SK-N-SH (cell line): ENCODE results near the gene TFEB.

Experiments
- ELF1 ChIP-seq: IDR thresholded peaks from 2 replicates; pipeline ENCODE4 v1.4.0; 2012
- EP300 ChIP-seq, 2 experiments: IDR thresholded peaks; 2 replicates each; pipeline versions ENCODE4 v1.4.0 to v1.6.1; 2012; ENCODE audit warnings: borderline replicate concordance in 1 of 2, low read depth in 1 of 2, low read length in 1 of 2
- EZH2phosphoT487 ChIP-seq: fragments of 200-600 bp; sonication (generic); IDR thresholded peaks from 2 replicates; pipeline ENCODE4 v1.6.1; 2017; ENCODE audit warnings: low read depth, mixed run types, mild to moderate bottlenecking, antibody characterized with exemption, moderate library complexity, borderline replicate concordance
- FOXJ3 ChIP-seq: sonication (generic); formaldehyde crosslinking; IDR thresholded peaks from 2 replicates; pipeline ENCODE4 v1.5.1; 2020; ENCODE audit warnings: mild to moderate bottlenecking, missing genetic modification reagents
- JUND ChIP-seq: IDR thresholded peaks from 2 replicates; pipeline ENCODE4 v1.4.0; 2012
- MEF2A ChIP-seq: IDR thresholded peaks from 2 replicates; pipeline ENCODE4 v1.4.0; 2012; ENCODE audit warnings: low read depth, borderline replicate concordance
- MXI1 ChIP-seq: IDR thresholded peaks from 2 replicates; pipeline ENCODE4 v1.6.1; 2012; ENCODE audit warnings: mild to moderate bottlenecking, low read depth, low read length, improper control_type of control experiment
- POLR2AphosphoS5 ChIP-seq: IDR thresholded peaks from 2 replicates; pipeline ENCODE4 v1.6.1; 2012; ENCODE audit warnings: low read depth, low read length
- RAD21 ChIP-seq: IDR thresholded peaks from 2 replicates; pipeline ENCODE4 v1.6.1; 2012; ENCODE audit warnings: mild to moderate bottlenecking, low read length
- RFX5 ChIP-seq: IDR thresholded peaks from 2 replicates; pipeline ENCODE4 v1.6.1; 2012; ENCODE audit warnings: mild to moderate bottlenecking, improper control_type of control experiment, low read length
- TF ChIP-seq, protein P1 (sequence below): fragments of 200-600 bp; sonication (generic); IDR thresholded peaks from 2 replicates; pipeline ENCODE4 v1.6.1; 2017; ENCODE audit warnings: antibody characterized with exemption, mild to moderate bottlenecking, moderate library complexity
- TF ChIP-seq, protein P2 (sequence below): IDR thresholded peaks from 2 replicates; pipeline ENCODE4 v1.6.1; 2012; ENCODE audit warnings: mild to moderate bottlenecking, low read depth, low read length, moderate library complexity
- TF ChIP-seq, protein P3 (sequence below): IDR thresholded peaks from 2 replicates; pipeline ENCODE4; 2012

DNA sequence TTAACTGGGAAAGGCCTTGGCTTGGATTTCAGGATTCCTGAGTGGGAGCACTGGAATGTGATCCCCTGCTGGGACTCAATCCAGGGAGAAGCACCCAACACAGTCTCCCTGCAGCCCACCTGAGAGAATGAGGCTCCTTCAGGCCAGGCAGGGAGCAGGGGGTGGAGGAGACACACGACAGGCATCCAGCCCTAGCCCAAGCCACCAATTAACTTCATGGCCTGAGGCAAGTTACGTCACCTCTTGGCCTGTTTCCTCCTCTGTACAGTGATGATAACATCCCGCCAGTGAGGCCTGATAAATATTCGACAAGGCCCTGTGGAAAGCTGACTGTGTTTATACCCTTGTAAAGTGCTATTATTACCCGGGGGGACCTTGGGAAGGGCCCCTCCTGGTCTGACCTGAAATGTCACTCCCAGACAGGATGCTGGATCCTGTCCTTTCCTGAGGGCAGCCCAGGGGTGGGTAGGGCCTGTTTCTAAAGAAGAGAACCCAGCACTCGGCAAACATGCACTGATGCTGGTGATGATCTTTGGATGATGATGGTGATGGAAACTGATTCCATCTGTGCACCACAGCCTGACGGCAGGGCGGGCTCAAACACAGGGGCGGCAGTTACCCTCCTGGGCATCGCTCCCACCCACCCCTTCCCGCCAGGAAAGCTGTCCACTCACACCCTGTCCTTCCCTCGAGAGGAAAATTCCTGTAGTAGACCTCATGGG, 31.9 kb upstream of the TFEB start:
- peak; percentile 80 for TF ChIP-seq FOXJ3
- TF ChIP-seq, protein P1, sequence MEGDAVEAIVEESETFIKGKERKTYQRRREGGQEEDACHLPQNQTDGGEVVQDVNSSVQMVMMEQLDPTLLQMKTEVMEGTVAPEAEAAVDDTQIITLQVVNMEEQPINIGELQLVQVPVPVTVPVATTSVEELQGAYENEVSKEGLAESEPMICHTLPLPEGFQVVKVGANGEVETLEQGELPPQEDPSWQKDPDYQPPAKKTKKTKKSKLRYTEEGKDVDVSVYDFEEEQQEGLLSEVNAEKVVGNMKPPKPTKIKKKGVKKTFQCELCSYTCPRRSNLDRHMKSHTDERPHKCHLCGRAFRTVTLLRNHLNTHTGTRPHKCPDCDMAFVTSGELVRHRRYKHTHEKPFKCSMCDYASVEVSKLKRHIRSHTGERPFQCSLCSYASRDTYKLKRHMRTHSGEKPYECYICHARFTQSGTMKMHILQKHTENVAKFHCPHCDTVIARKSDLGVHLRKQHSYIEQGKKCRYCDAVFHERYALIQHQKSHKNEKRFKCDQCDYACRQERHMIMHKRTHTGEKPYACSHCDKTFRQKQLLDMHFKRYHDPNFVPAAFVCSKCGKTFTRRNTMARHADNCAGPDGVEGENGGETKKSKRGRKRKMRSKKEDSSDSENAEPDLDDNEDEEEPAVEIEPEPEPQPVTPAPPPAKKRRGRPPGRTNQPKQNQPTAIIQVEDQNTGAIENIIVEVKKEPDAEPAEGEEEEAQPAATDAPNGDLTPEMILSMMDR, result no peak
- no peak for TF ChIP-seq MEF2A
- TF ChIP-seq EZH2phosphoT487, result no peak
- TF ChIP-seq, protein P2, sequence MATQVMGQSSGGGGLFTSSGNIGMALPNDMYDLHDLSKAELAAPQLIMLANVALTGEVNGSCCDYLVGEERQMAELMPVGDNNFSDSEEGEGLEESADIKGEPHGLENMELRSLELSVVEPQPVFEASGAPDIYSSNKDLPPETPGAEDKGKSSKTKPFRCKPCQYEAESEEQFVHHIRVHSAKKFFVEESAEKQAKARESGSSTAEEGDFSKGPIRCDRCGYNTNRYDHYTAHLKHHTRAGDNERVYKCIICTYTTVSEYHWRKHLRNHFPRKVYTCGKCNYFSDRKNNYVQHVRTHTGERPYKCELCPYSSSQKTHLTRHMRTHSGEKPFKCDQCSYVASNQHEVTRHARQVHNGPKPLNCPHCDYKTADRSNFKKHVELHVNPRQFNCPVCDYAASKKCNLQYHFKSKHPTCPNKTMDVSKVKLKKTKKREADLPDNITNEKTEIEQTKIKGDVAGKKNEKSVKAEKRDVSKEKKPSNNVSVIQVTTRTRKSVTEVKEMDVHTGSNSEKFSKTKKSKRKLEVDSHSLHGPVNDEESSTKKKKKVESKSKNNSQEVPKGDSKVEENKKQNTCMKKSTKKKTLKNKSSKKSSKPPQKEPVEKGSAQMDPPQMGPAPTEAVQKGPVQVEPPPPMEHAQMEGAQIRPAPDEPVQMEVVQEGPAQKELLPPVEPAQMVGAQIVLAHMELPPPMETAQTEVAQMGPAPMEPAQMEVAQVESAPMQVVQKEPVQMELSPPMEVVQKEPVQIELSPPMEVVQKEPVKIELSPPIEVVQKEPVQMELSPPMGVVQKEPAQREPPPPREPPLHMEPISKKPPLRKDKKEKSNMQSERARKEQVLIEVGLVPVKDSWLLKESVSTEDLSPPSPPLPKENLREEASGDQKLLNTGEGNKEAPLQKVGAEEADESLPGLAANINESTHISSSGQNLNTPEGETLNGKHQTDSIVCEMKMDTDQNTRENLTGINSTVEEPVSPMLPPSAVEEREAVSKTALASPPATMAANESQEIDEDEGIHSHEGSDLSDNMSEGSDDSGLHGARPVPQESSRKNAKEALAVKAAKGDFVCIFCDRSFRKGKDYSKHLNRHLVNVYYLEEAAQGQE, result no peak
- no peak; the same call in 1 of the 2 replicates for TF ChIP-seq RAD21
- TF ChIP-seq MXI1, result no peak
- peak in 1 of 2 experiments; percentile 81; a peak in 2 of 4 replicates for TF ChIP-seq EP300 (IDR thresholded peaks at IDR 0.05; ENCODE audit: borderline replicate concordance in 1 of 2, low read depth in 1 of 2, low read length in 1 of 2)
- no peak for TF ChIP-seq POLR2AphosphoS5
- TF ChIP-seq JUND, result no peak
- TF ChIP-seq, protein P3, sequence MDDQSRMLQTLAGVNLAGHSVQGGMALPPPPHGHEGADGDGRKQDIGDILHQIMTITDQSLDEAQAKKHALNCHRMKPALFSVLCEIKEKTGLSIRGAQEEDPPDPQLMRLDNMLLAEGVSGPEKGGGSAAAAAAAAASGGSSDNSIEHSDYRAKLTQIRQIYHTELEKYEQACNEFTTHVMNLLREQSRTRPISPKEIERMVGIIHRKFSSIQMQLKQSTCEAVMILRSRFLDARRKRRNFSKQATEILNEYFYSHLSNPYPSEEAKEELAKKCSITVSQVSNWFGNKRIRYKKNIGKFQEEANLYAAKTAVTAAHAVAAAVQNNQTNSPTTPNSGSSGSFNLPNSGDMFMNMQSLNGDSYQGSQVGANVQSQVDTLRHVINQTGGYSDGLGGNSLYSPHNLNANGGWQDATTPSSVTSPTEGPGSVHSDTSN, result no peak
- no peak for TF ChIP-seq ELF1
- TF ChIP-seq RFX5, result no peak
